ENCODE measurements around the gene ALG3. TPM values are rescaled to one million over a fixed set of nuclear protein-coding genes. Genes with fewer than 3 reads are reported as not detected.

The ALG3 gene
- total and polyA plus RNA-seq, 9 of the 15 experiments (the other 6 are each of a cell fraction or from before 2014, with no cell fraction given): 37.5 to 107 (median 80.1) TPM

GRCh38 chr3:184240384-184241140 is 8.2 kb downstream of the ALG3 start (continued):
- TF ChIP-seq REST (IDR thresholded peaks at IDR 0.05; ENCODE audit: borderline replicate concordance): peak; percentile 98
- peak; percentile 94 for TF ChIP-seq REST (CRISPR knock-in tag; IDR thresholded peaks at IDR 0.05; ENCODE audit: low read depth)
- TF ChIP-seq THRAP3 (IDR thresholded peaks at IDR 0.05; ENCODE audit: borderline replicate concordance): no peak
- no peak for TF ChIP-seq ZNF174 (CRISPR knock-in tag; IDR thresholded peaks at IDR 0.05)
- 0 out of 2 replicates have a peak, but pooled peaks have one; percentile 10 for TF ChIP-seq ETV1 (tag; conservative IDR thresholded peaks at IDR 0.05; ENCODE audit: low read depth)
- no peak for TF ChIP-seq NKRF (IDR thresholded peaks at IDR 0.05; ENCODE audit: borderline replicate concordance)
- 0 out of 2 replicates have a peak, but pooled peaks have one; percentile 17 for TF ChIP-seq FOXK1 (CRISPR knock-in tag; IDR thresholded peaks at IDR 0.05; ENCODE audit: borderline replicate concordance)
- no peak for TF ChIP-seq U2AF1 (optimal IDR thresholded peaks at IDR 0.05; ENCODE audit: low read depth, low read length)
- 0 out of 4 replicates have a peak, but pooled peaks of 1 of the 2 experiments have one; percentile 43 for TF ChIP-seq MNT (conservative IDR thresholded peaks at IDR 0.05)
- TF ChIP-seq FOXK2 (conservative IDR thresholded peaks at IDR 0.05 in 1 of 2, IDR thresholded peaks at IDR 0.05 in 1 of 2; ENCODE audit: low read depth in 2 of 2): no peak
- TF ChIP-seq WHSC1 (IDR thresholded peaks at IDR 0.05; ENCODE audit: low read length): no peak
- 0 out of 2 replicates have a peak, but pooled peaks have one; percentile 27 for TF ChIP-seq ZNF511 (CRISPR knock-in tag; IDR thresholded peaks at IDR 0.05)

All from K562 (cell line).